Measurements from ENCODE around the gene POLE3.
"Not testable (repeated sequence)": the region's sequence is repeated elsewhere in the genome, so short reads cannot be mapped to it uniquely, and the experiment has no call there.

POLE3 gene

DNA sequence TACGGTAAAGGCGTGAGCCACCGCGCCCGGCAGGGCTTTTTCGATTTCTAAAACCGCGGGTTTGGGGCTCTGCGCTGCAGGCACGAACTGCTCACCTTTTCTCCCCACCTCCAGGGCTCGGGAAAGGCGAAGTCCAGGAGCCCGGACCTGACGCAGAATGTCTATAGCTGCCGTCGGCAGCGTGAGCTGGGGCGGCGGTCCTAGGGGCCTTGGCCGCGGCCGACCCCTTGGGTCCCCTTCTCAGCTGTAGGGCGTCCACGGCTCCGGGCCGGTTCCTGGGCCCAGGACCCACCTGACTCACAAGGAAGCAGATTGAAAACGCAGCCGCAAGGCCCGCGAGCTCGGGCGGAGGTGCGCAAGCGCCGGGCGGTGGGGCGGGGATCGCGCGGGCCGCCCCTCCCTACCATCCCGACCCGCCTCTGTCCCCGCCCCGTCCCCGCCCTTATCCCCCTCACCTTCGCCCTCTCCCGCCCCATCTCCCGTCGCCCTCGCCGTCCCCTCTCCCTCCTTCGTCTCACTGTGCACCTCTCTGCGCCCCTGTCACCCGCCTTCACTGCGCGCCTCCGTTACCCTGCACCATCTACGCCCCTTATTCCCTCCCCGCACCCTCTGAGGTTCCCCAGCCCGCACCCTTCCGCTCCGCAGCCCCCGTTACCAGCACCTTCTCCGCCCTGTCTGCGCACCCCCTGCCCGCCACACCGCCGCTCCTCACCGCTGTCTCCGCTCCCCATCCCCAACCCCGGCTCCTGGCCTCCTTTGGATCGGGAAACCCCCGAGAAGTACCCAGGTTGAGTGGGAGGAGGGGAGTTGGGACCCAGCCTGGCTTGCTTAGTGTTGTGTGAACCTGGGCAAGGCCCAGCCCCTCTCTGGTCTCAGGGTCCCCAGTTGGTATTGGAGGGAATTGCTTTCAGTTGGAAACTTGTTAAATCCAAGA is 33.6 kb downstream of the POLE3 start, which contains the start of gene HDHD3:
Gene HDHD3, minus strand, starts transcription at position 353 of the 934 bp plus-strand sequence. CDS start 2,632 bp downstream, outside the sequence.
- DNase-seq (ENCODE audit: low read depth): peak; percentile 60

DNA sequence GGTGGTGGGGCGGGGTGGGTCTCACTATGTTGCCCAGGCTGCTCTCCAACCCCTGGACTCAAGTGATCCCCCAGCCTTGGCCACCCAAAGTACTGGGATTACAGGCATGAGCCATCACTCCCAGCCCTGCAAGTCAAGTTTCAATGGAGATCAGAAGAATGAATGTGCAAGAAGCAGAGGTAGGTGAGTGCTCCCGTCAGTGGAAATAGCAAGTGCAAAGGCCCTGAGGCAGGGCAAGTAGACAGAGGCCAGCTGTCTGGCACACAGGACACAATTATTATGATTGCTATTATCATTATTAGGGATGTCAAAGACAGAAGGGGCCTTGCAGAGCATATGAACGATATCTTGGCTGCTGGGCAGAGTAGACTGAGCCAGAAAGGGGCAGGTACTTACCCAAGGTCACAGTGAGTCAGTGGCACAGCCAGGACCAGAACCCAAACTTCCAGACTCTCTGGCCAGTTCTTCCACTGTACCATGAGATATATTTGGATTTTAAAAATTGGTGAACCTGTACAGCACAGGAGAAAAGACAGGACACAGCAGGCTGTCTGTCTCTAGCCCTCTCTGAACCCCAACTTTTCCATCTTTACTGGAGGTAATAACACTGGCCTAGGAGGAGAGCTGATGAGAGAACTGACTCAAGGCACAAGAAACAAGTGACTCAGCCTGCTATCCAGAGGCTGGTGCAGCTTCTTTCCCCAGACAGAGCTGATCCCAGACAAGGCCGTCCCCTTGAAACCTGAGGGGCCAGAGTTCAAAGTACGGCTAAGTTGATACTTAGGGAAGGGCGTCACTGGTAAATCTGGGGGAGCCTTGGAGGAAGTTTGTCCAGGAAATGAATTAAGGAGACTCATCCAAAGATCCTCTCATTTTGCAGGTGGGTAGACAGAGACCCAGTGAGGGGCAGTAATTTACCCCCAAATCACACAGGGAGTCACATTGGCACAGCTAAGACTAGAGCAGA is 35.1 kb downstream of the POLE3 start:
- DNase-seq (ENCODE audit: low read depth): no peak

GRCh38 chr9:113373676-113374392 is 36.6 kb downstream of the POLE3 start:
- DNase-seq (ENCODE audit: low read depth): no peak

- DNase-seq (ENCODE audit: low read depth): no peak
These were observed 37.2 kb downstream of the POLE3 start for GRCh38 chr9:113373256-113373655.

- no peak for DNase-seq (ENCODE audit: low read depth)
These were observed 38.4 kb downstream of the POLE3 start for GRCh38 chr9:113372059-113372458.

DNA sequence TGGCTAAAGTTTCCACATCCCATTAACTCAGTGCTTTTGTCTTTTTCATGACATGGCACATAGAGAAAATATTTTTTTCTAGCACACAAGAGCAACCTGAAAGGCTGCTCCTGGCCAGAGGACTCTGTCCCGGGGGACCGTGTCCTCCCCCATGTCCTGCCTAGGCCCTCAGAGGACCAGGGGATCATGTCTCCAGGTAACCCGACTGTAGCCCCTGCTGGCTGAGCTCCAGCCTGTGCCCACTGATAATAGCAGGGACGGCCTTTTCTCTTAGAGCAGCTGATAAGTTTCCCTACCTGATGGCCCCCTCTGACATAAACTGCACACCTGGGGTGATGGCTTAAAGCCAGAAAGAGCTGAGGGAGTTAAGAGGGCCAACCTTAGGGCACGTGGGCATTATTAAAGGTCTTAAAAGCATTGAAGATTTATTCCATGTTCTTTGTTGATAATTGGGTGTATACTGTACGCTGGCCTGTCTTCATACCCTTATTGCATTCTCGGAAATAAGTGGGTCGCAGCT is 39.6 kb downstream of the POLE3 start:
- no peak for DNase-seq (ENCODE audit: low read depth)

GRCh38 chr9:113369855-113370140 is 40.7 kb downstream of the POLE3 start:
- no peak for DNase-seq (ENCODE audit: low read depth)

DNA sequence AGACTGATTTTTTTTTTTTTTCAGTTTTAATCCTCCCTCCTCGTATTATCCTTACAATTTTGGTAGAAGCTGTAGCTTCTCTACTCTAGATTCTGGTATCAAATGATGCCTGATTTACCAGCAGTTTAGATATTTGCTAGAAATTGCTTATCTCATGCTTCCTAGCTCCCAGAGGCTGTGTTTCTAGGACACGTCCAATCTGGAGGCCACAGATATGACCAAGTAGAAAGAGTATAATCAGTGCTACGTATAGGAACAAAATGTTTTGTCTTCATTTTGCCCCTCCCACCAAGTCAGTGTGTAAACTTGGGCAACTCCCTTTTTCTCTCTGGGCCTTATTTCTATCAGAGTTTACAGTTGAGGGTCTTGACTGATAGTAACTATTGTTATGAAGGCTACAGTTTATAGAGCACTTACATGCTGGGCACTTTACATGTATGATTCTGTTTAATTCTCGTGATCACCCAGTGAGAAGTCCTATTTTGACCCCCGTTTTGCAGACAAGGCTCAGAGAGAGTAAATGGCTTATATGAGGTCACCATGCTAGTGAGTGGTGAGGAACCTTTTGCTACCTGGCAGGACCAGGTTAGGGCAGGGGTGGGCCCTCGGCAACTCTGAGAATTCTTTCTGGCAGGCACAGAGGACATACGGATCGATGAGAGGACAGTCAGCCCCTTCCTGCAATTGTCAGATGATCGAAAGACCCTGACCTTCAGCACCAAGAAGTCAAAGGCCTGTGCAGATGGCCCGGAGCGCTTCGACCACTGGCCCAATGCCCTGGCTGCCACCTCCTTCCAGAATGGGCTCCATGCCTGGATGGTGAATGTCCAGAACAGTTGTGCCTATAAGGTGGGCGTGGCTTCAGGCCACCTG is 41.3 kb downstream of the POLE3 start:
- DNase-seq (ENCODE audit: low read depth): no peak

- no peak for DNase-seq (ENCODE audit: low read depth)
These were observed 42.0 kb downstream of the POLE3 start for GRCh38 chr9:113368348-113368981.

DNA sequence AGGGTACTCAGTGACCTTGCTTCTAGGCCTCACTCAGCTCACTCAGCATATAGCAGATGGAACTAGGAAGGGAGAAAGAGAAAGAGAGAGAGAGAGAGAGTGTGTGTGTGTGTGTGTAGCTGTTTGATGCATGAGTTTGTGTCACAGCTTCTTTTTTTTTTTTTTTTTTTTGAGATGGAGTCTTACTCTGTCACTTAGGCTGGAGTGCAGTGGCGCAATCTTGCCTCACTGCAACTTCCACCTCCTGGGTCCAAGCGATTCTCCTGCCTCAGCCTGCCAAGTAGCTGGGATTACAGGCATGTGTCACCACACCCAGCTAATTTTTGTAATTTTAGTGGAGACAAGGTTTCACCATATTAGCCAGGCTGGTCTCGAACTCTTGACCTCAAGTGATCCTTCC is 44.8 kb downstream of the POLE3 start:
- not testable (repeated sequence) for DNase-seq (ENCODE audit: low read depth)

- DNase-seq (ENCODE audit: low read depth): no peak
These were observed 45.5 kb downstream of the POLE3 start for GRCh38 chr9:113364951-113365350.

GRCh38 chr9:113363336-113363735 is 47.1 kb downstream of the POLE3 start:
- no peak for DNase-seq (ENCODE audit: low read depth)

- DNase-seq (ENCODE audit: low read depth): no peak
These were observed 49.0 kb downstream of the POLE3 start for GRCh38 chr9:113361304-113362018.

GRCh38 chr9:113360242-113360842 is 50.1 kb downstream of the POLE3 start:
- no peak for DNase-seq (ENCODE audit: low read depth)

DNA sequence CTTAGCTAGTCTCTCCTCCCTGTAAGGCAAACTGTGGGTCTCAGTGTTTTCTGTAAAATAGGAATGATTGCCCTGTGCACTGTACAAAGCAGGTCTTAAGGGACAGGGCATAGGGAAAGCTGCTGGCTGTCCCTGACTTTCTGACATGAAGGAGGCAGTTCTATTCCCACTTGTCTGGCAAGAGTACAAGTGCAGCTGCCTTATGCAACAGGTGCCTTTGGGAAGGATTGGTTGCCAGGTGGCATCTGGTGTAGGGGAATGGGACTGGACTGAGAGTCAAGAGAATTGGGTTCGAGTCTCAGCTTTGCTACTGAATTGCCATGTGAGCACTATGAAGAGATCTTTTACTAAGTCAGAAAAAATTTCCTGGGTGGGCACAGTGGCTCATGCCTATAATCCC is 51.1 kb downstream of the POLE3 start:
- DNase-seq (ENCODE audit: low read depth): no peak

Data from activated T-cell treated with anti-CD3 and anti-CD28 coated beads for 24 hours (primary cell).